RPMI8226 (cell line): Measurements from ENCODE around the gene ITPA.

Experiments
- DNase-seq: peaks from one replicate; pipeline ENCODE4 v3.0.0-alpha.2; 2015

ITPA gene

GRCh38 chr20:3247638-3248037 lies 38.3 kb downstream of the ITPA start:
- no peak for DNase-seq

- DNase-seq = peak; percentile 70
Measured at GRCh38 chr20:3248167-3248992, 39.1 kb downstream of the ITPA start.

- no peak for DNase-seq
Measured at GRCh38 chr20:3248993-3249347, 39.7 kb downstream of the ITPA start.

GRCh38 chr20:3250091-3250504 lies 40.8 kb downstream of the ITPA start:
- DNase-seq = peak; percentile 47

- DNase-seq = no peak
Measured at GRCh38 chr20:3251806-3252205, 42.5 kb downstream of the ITPA start.

- DNase-seq = no peak
Measured at GRCh38 chr20:3255728-3256127, 46.4 kb downstream of the ITPA start.

GRCh38 chr20:3258429-3258828 lies 49.1 kb downstream of the ITPA start:
- DNase-seq = no peak

GRCh38 chr20:3262566-3262965 lies 53.3 kb downstream of the ITPA start:
- no peak for DNase-seq

- DNase-seq = no peak
Measured at GRCh38 chr20:3270051-3270450, 60.8 kb downstream of the ITPA start.

GRCh38 chr20:3273371-3273770 lies 64.1 kb downstream of the ITPA start:
- no peak for DNase-seq
